ENCODE results near the gene CST9L.

GRCh38 chr20:23570178-23570760 is 2.0 kb upstream of the CST9L start:
- no peak for TF ChIP-seq CTCF (IDR thresholded peaks at IDR 0.05)
- no peak for TF ChIP-seq POLR2A (IDR thresholded peaks at IDR 0.05)

Data from lower leg skin (tissue), 3 donors.